PC-3 (cell line): Measurements from ENCODE around the gene CCDC60.

ENCODE experiments used
- CTCF ChIP-seq: fragments of 300-600 bp; sonication (generic); conservative IDR thresholded peaks from 2 replicates; pipeline ENCODE4 v1.5.1; 2017; ENCODE audit warnings: antibody characterized with exemption, low read depth, mild to moderate bottlenecking, low read length
- EZH2 ChIP-seq: fragments of 300-600 bp; sonication (generic); IDR thresholded peaks from one replicate; pipeline ENCODE4 v1.6.1; 2017; ENCODE audit warnings: antibody characterized with exemption, mild to moderate bottlenecking, low read length; ENCODE audit not compliant: unreplicated experiment
- EZH2phosphoT487 ChIP-seq: fragments of 300-600 bp; sonication (generic); IDR thresholded peaks from 2 replicates; pipeline ENCODE4 v1.6.1; 2018; ENCODE audit warnings: mild to moderate bottlenecking, antibody characterized with exemption, low read length, borderline replicate concordance

- TF ChIP-seq CTCF = no peak
- TF ChIP-seq EZH2 = no peak
- no peak for TF ChIP-seq EZH2phosphoT487
Observed at GRCh38 chr12:119528241-119528640, 193.7 kb downstream of the CCDC60 start.
